Endodermal cell (in vitro differentiated cells): ENCODE measurements around the gene ADGRD1. TPM values are rescaled to one million over a fixed set of nuclear protein-coding genes. Genes with fewer than 3 reads are reported as not detected.

Experiments used
- DNase-seq: peaks from one replicate; pipeline ENCODE4 v3.0.0-alpha.2; 2017
- H3K27ac ChIP-seq: 2 replicates; pipeline ENCODE4 v1.5.1; 2013; ENCODE audit warnings: mild to moderate bottlenecking, low read depth, low read length, moderate library complexity
- H3K27me3 ChIP-seq: 2 replicates; pipeline ENCODE4 v1.6.1; 2013; ENCODE audit warnings: mild to moderate bottlenecking, low read length, moderate library complexity; ENCODE audit not compliant: insufficient read depth, control insufficient read depth, poor library complexity, severe bottlenecking
- H3K36me3 ChIP-seq: 2 replicates; pipeline ENCODE4 v1.7.0; 2013; ENCODE audit warnings: mild to moderate bottlenecking, low read length, moderate library complexity; ENCODE audit not compliant: control insufficient read depth, insufficient read depth
- H3K4me1 ChIP-seq: one replicate; pipeline ENCODE4 v1.7.0; 2013; ENCODE audit warnings: low read length; ENCODE audit not compliant: control insufficient read depth, insufficient read depth
- H3K4me3 ChIP-seq: 2 replicates; pipeline ENCODE4 v1.5.1; 2013; ENCODE audit warnings: mild to moderate bottlenecking, low read length, moderate library complexity
- H3K9ac ChIP-seq: 2 replicates; pipeline ENCODE4 v1.6.1; 2013; ENCODE audit warnings: mild to moderate bottlenecking, low read length, moderate library complexity; ENCODE audit not compliant: poor library complexity, severe bottlenecking; ENCODE audit errors: extremely low read depth
- H3K9me3 ChIP-seq: 2 replicates; pipeline ENCODE4 v1.6.1; 2013; ENCODE audit warnings: mild to moderate bottlenecking, low read length, moderate library complexity; ENCODE audit not compliant: control insufficient read depth
- H3K27ac Mint-ChIP-seq: 2 replicates; pipeline ENCODE4 v1.8.0; 2020; ENCODE audit warnings: mixed read lengths
- H3K27me3 Mint-ChIP-seq: 2 replicates; pipeline ENCODE4 v1.8.0; 2021; ENCODE audit warnings: mild to moderate bottlenecking, mixed read lengths; ENCODE audit not compliant: insufficient read depth
- H3K36me3 Mint-ChIP-seq: 2 replicates; pipeline ENCODE4 v1.8.0; 2020; ENCODE audit warnings: low read depth, mixed read lengths
- H3K4me1 Mint-ChIP-seq: 2 replicates; pipeline ENCODE4 v1.8.0; 2020; ENCODE audit warnings: mixed read lengths
- H3K4me3 Mint-ChIP-seq: 2 replicates; pipeline ENCODE4 v1.8.0; 2020; ENCODE audit warnings: mild to moderate bottlenecking, moderate library complexity, mixed read lengths
- H3K9me3 Mint-ChIP-seq: 2 replicates; pipeline ENCODE4 v1.8.0; 2020; ENCODE audit warnings: mild to moderate bottlenecking, mixed read lengths
- WGBS, 2 experiments: methylation state at CpG; one replicate each; pipeline versions ENCODE4 v1.1.5 to v1.1.7; 2013; ENCODE audit warnings: missing lambda C conversion rate in 2 of 2, mixed read lengths in 1 of 2; ENCODE audit not compliant: insufficient coverage in 1 of 2, insufficient read length in 1 of 2; 5-methylcytosine and 5-hydroxymethylcytosine counted together
- total RNA-seq, 2 donors: library from RNA; stranded (reverse); fragmentation: NEBNext Ultra II Directional in 1 of 2; extraction: Animal tissue kit (Norgen Biotek cat#: 25700) in 1 of 2; gene quantifications; 2 replicates in 1 of 2; 3 replicates in 1 of 2; pipeline ENCODE4 v1.2.1, GENCODE V29; 2021
- TF ChIP-seq, protein P1 (sequence below): fragments of 200-600 bp; sonication (generic); conservative IDR thresholded peaks from 2 replicates; pipeline ENCODE4 v1.5.0; 2021; ENCODE audit warnings: antibody characterized with exemption, mild to moderate bottlenecking

ADGRD1 gene
- total RNA-seq, 2 donors from 2014 or later = 1.3 to 2.9 TPM

DNA sequence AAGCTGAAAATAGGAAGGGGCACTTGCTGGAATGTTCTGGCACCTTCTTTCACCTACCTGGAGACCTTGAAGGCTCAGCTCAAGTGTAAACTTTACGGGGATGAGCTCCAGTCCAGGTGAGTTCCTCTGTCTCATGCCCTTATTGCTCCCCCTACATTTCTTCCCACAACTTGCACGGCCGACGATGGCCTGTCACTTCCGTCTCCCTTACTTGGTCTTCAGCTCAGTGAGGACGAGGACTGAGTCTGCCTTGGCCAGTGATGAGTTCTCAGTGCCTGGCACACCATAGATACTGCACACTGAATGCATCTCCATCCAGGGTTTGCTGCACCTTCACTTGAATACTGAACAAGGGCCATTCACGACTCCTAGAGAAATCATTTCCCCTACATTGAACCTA, 21.4 kb downstream of the ADGRD1 start:
- Histone ChIP-seq H3K4me3 (no peak overlapping the region), H3K9ac (no peak overlapping the region), H3K36me3 (no peaks in the 10 kb centered on the region), H3K27ac (no peak overlapping the region), H3K4me1 (no peaks in the 10 kb centered on the region), H3K27me3 (no peaks in the 10 kb centered on the region), H3K9me3 (no peaks in the 10 kb centered on the region)
- Mint-ChIP-seq H3K36me3 (no peaks in the 10 kb centered on the region), H3K27me3 (no peaks in the 10 kb centered on the region), H3K4me1 (no peaks in the 10 kb centered on the region), H3K4me3 (no peak overlapping the region), H3K9me3 (no peaks in the 10 kb centered on the region), H3K27ac (no peak overlapping the region)
- TF ChIP-seq, protein P1, sequence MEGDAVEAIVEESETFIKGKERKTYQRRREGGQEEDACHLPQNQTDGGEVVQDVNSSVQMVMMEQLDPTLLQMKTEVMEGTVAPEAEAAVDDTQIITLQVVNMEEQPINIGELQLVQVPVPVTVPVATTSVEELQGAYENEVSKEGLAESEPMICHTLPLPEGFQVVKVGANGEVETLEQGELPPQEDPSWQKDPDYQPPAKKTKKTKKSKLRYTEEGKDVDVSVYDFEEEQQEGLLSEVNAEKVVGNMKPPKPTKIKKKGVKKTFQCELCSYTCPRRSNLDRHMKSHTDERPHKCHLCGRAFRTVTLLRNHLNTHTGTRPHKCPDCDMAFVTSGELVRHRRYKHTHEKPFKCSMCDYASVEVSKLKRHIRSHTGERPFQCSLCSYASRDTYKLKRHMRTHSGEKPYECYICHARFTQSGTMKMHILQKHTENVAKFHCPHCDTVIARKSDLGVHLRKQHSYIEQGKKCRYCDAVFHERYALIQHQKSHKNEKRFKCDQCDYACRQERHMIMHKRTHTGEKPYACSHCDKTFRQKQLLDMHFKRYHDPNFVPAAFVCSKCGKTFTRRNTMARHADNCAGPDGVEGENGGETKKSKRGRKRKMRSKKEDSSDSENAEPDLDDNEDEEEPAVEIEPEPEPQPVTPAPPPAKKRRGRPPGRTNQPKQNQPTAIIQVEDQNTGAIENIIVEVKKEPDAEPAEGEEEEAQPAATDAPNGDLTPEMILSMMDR = no peak
- WGBS, 2 experiments = 78 to 93% methylated on average over 5 to 7 of the region's 7 CpGs
- peak; percentile 55 for DNase-seq

DNA sequence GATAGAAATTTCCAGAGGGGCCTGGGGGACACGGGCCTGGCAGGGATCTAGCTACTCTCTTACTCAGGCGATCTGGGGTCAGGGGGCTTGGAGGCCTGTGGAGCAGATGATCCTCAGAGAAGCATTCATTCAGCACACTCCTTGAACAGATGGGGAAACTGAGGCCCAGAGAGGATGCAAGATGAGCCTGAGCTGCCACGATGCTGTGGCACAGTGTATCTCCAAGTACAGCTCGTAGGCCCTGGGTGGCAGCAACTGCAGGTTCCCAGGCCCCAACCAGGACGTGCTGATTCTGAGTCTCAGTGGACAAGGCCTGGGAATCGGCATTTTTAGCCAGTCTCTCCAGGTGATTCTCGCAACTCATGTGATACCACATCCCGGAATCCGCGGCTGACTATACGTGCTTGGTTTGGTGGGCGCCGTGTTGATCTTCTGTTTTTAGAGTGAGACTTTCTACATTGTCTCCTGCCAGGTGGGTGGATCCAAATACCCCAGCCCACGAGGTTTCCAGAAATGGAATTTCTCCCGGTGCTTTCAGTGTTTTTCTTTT, 22.5 kb downstream of the ADGRD1 start:
- Mint-ChIP-seq H3K4me3 (no peak overlapping the region), H3K4me1 (no peaks in the 10 kb centered on the region), H3K27me3 (no peaks in the 10 kb centered on the region), H3K27ac (no peak overlapping the region), H3K9me3 (no peaks in the 10 kb centered on the region), H3K36me3 (no peaks in the 10 kb centered on the region)
- Histone ChIP-seq H3K27me3 (no peaks in the 10 kb centered on the region), H3K9ac (no peak overlapping the region), H3K4me1 (no peaks in the 10 kb centered on the region), H3K4me3 (no peak overlapping the region), H3K27ac (no peak overlapping the region), H3K36me3 (no peaks in the 10 kb centered on the region), H3K9me3 (no peaks in the 10 kb centered on the region)
- 94% methylated on average over 11 to 15 of the region's 15 CpGs for WGBS, 2 experiments
- TF ChIP-seq, protein P1 = no peak
- DNase-seq = peak; percentile 36

DNA sequence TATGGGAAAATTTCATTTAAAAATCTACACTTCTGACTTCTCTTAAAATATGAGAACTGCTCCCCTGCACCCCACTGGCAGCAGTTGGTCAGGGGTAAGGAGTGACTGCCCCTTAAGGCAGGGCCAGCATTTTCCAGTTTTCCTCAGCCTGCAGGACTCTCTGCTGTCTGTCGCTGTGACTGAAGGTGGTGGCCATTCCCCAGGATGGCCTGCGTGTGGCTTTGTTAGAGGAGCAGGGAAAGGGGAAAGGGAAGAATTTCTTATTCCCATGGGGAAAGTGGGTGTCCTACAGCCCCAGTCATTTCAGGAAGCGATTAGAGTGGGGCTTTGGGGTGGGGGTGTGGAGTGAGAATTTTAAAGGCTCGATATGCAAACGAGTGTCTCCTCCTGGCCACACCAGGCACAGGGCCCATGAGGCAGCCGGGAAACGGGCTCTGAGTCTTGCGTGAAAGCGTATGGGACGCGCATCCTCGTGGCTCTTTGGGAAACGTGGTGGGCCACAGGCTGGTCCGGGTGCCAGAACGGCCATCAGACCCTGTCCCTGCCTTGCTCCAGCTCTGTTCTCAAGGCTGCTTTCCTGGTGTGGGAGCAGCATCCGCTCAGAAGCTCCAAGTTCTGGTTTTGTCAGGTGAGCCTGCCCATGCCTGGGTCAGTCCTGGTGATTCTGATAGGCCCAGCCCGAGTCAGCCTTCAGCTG, 23.5 kb downstream of the ADGRD1 start:
- Histone ChIP-seq H3K27ac (no peak overlapping the region), H3K27me3 (no peaks in the 10 kb centered on the region), H3K9me3 (no peaks in the 10 kb centered on the region), H3K36me3 (no peaks in the 10 kb centered on the region), H3K9ac (no peak overlapping the region), H3K4me1 (no peaks in the 10 kb centered on the region), H3K4me3 (no peak overlapping the region)
- Mint-ChIP-seq H3K4me1 (no peaks in the 10 kb centered on the region), H3K27me3 (peaks cover 2% of the 10 kb centered on the region), H3K36me3 (no peaks in the 10 kb centered on the region), H3K9me3 (no peaks in the 10 kb centered on the region), H3K4me3 (no peak overlapping the region), H3K27ac (peak overlapping the region; percentile 46)
- TF ChIP-seq, protein P1 = no peak
- peak; percentile 64 for DNase-seq
- 90 to 95% methylated on average over 11 to 17 of the region's 17 CpGs for WGBS, 2 experiments
